Panc1 (cell line): Measurements from ENCODE around the gene PECR.

Experiments used
- POLR2AphosphoS5 ChIP-seq: IDR thresholded peaks from 2 replicates; pipeline ENCODE4 v1.6.1; 2012; ENCODE audit warnings: mild to moderate bottlenecking, low read depth, low read length, moderate library complexity
- REST ChIP-seq, 2 experiments: IDR thresholded peaks; 2 replicates each; pipeline ENCODE4 v1.6.1; 2011 to 2012; ENCODE audit warnings: low read depth in 2 of 2, control low read depth in 1 of 2, low read length in 1 of 2, mild to moderate bottlenecking in 1 of 2, moderate library complexity in 1 of 2; ENCODE audit not compliant: insufficient read depth in 1 of 2
- SIN3A ChIP-seq: IDR thresholded peaks from 2 replicates; pipeline ENCODE4 v1.6.1; 2012; ENCODE audit warnings: low read depth, mild to moderate bottlenecking, low read length, moderate library complexity, borderline replicate concordance; ENCODE audit not compliant: insufficient read depth
- TCF7L2 ChIP-seq: IDR thresholded peaks from 2 replicates; pipeline ENCODE4 v1.6.1; 2011; ENCODE audit warnings: mild to moderate bottlenecking, low read depth, low read length, inconsistent platforms
- TF ChIP-seq, protein P1 (sequence below): fragments of 450-650 bp; IDR thresholded peaks from 2 replicates; pipeline ENCODE4 v1.5.1; 2017; ENCODE audit warnings: mild to moderate bottlenecking

GRCh38 chr2:216018709-216019108 is 62.9 kb downstream of the PECR start:
- TF ChIP-seq, protein P1, sequence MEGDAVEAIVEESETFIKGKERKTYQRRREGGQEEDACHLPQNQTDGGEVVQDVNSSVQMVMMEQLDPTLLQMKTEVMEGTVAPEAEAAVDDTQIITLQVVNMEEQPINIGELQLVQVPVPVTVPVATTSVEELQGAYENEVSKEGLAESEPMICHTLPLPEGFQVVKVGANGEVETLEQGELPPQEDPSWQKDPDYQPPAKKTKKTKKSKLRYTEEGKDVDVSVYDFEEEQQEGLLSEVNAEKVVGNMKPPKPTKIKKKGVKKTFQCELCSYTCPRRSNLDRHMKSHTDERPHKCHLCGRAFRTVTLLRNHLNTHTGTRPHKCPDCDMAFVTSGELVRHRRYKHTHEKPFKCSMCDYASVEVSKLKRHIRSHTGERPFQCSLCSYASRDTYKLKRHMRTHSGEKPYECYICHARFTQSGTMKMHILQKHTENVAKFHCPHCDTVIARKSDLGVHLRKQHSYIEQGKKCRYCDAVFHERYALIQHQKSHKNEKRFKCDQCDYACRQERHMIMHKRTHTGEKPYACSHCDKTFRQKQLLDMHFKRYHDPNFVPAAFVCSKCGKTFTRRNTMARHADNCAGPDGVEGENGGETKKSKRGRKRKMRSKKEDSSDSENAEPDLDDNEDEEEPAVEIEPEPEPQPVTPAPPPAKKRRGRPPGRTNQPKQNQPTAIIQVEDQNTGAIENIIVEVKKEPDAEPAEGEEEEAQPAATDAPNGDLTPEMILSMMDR = no peak
- TF ChIP-seq SIN3A (no peak), POLR2AphosphoS5 (no peak), TCF7L2 (no peak), REST (IDR thresholded peaks at IDR 0.05; ENCODE audit: insufficient read depth in 1 of 2, low read depth in 2 of 2, low read length in 1 of 2) (no peak)
